WI38 (cell line): ENCODE measurements around the gene CKB.

Experiments used
- H3K4me3 ChIP-seq: 2 replicates; pipeline ENCODE4 v1.5.1; 2011; ENCODE audit warnings: low read depth, mild to moderate bottlenecking, control low read depth, low read length
- TF ChIP-seq, protein P1 (sequence below): IDR thresholded peaks from 2 replicates; pipeline ENCODE4 v1.5.1; 2012; ENCODE audit warnings: low read depth, mild to moderate bottlenecking, control low read depth, low read length

The CKB gene

DNA sequence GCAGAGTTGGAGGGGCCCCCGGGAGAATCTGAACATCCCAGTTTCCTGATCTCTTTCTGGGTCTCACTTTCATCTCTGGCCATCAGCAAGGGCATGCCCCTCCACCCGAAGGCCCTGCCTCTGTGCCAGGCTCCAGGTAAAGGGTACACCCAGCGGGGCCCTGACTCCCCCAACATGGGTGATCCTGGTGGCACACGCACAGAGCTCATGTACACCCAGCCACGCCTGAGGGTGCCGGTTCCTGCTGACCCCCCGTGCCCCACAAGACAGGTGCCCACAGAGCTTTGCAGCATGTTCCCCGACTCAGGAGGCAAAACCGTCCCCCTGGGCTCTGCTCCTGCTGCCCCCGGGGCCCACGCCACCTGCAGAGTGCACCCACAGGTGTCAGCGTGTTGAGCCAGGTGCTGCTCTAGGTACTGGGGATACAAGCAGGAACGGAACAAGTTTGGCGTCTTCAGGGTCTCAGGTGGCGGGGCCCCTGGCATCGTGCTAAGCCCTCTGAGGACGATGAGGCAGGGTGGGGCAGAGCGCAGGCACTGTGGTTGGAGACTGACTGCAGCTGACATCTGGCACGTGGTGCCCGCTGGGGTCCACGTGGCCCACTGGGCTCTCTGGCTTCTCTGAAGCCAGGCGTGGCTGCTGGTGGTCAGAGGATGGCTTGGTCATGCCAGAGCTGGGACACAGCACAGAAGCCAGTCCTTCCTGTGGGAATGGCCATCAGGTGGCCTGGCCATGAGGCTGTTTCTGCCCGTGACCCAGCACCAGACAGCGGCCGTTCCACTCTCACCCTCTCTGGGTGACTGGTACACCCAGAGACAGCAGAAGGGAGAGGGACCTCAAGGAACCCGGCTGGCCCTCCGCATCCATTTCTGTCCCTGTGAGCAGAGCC lies 26.1 kb upstream of the CKB start:
- TF ChIP-seq, protein P1, sequence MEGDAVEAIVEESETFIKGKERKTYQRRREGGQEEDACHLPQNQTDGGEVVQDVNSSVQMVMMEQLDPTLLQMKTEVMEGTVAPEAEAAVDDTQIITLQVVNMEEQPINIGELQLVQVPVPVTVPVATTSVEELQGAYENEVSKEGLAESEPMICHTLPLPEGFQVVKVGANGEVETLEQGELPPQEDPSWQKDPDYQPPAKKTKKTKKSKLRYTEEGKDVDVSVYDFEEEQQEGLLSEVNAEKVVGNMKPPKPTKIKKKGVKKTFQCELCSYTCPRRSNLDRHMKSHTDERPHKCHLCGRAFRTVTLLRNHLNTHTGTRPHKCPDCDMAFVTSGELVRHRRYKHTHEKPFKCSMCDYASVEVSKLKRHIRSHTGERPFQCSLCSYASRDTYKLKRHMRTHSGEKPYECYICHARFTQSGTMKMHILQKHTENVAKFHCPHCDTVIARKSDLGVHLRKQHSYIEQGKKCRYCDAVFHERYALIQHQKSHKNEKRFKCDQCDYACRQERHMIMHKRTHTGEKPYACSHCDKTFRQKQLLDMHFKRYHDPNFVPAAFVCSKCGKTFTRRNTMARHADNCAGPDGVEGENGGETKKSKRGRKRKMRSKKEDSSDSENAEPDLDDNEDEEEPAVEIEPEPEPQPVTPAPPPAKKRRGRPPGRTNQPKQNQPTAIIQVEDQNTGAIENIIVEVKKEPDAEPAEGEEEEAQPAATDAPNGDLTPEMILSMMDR: no peak
- H3K4me3 ChIP-seq: no peak overlapping the region

DNA sequence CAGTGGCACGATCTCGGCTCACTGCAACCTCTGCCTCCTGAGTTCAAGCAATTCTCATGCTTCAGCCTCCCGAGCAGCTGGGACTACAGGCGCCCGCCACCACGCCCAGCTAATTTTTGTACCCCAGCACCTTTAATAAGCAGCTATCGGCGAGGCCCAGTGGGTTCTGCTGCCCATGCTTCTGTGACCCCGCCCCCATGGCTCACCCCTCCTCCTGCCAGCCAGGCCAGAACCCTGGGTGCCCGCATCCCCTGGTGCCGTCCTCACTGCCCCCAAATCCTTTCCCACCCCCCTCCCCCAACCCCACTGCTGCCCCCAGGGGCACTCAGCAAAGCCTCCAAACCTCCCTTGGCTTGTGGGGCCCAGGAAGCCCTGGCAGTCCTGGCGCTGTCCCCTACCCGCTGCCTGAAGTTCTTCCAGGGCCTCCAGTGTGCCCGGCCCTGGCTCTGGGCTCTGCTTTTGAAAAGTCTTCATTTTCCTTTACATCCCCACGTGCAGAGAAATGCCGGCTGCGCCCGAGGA lies 25.4 kb upstream of the CKB start:
- TF ChIP-seq, protein P1: no peak
- no peak overlapping the region for H3K4me3 ChIP-seq

DNA sequence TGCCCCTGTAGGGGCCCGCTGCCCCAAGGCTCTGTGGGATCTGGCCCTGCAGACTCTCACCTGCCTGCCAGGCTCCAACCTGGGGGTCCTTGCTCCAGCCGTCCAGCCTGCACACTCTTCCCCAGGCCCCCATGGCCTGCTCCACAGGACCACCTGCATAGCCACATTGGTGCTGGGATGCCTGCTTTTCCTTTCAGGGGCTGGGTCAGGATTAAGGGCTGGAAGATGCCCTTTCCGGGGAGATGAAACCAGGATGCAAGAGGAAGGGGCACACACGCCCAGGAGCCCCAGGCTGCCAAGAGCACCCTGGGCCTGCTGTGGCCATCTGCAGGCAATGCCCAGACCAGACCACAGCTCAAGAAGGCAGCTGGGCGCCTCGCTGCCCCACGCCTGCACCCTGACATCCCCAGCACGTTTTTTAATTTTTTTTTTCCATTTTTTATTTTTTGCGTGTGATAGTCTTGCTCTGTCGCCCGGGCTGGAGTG lies 24.9 kb upstream of the CKB start:
- H3K4me3 ChIP-seq: no peak overlapping the region
- TF ChIP-seq, protein P1: no peak

DNA sequence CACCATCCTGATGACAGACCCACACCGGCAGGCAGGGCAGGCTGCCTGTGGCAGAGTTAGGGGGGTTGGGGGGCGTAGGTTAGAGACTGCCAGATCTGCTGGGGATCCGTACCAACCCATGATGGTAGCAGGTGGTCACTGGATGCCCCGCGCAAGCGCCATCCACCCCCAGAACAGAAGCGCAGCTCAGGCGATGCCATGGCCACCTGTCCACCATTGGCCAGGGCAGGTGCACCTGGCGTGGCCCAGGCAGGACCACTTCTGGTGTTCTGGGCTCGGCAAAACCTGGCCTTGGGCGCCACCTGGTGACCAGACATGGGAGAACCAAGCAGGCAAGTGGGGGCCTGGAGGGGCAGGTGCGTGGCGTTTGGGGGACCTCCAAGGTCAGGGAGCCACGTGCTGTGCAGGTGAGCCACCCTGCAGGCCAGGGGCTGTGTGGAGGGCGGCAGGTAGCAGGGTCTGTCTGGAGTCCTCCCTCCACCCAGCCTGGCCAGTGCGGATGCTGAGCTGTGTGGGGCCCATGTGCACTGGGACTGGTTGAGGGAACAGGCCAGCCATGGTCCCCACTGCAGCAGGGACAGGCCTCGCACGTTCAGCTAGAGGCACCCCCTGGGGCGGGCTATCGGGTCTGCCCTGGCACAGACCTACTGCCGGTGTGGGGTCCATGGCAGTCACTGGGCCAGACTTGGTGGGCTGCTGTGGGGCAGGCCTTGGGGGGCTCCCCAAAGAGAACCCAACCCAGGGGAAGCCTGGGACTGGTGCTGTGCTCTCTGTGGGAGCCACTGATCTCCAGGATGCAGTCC lies 24.2 kb upstream of the CKB start:
- TF ChIP-seq, protein P1: peak; percentile 84
- no peak overlapping the region for H3K4me3 ChIP-seq

DNA sequence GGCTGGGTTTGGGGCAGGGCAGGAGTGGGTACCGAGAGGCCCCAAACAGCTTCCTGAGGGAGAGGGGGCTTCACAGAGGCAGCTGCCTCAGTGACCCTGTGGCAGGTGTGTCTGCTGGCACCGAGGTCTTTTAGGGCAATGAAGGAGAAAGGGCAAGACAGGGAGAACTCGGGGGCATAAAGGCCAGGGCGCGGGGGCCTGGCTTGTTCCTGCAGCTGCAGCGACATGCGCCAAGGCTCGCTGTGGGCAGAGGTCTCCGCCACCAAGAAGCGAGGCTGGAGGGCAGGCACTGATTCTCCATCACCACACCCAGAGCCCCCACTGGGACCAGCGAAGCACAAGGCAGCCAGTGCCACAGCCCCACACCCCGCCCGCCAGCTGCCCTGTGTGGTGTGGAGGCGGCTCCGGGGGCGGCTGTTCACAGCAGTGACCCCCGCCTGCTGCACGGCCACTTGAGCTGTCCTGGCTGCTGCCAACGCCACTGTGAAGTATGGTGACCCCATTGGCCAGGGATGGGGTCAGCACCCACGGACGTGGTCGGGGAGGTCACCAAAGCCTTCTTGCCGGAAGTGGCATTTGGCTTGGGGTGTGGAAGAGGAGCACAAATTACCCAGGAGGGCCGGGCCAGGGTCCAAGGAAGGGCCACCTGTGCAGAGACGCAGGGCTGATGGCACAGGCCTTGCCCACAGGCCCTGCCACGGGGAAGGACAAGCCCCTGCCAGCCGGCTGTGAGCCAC lies 23.5 kb upstream of the CKB start:
- H3K4me3 ChIP-seq: no peak overlapping the region
- TF ChIP-seq, protein P1: no peak

DNA sequence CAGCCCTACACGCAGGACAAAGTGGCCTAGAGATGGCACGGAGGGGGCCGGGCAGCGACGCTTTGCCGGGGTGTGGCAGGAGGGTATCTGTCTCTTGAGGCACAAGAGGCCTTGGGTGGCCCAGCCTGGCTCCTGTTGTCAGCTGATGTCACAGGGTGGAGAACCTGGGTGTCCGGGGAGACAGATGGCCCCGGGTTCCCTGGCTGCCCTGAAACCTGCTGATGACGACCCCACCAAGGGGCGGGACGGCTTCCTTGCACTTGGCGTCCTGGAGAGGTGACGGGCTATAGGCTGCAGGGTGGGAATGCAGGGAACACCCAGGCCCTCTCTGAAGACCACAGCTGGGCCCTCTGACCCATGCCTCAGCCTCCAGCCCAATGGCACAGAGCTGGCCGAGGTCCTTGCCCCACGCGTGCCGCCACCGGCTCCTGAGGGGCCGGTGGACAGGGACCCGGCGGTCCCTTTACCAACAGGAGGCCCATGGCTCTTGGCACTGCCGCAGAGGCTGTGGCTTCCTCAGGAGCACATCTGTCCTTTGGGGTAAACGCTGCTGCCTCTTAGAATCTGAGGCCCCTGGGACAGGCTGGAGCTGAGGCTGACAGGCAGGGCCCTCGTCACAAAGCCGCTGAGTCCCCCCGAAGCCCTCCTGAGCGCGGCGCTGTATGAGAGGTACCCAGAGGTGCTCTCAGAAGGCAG lies 22.7 kb upstream of the CKB start:
- TF ChIP-seq, protein P1: no peak
- H3K4me3 ChIP-seq: no peak overlapping the region
